SKM-1 treated with dmso at 0.1 percent for 144 hours (cell line): Measurements from ENCODE around the gene KLHL8.
A peak's percentile ranks its signal among the peaks of the same experiment; 100 is the strongest.
"Not testable (repeated sequence)": the region's sequence is repeated elsewhere in the genome, so short reads cannot be mapped to it uniquely, and the experiment has no call there.

ENCODE experiments used
- DNase-seq: peaks from one replicate; lab custom pipeline; 2025; ENCODE audit not compliant: unreplicated experiment; lab: John Stamatoyannopoulos, UW

KLHL8 gene

GRCh38 chr4:87228262-87228860 lies 7.9 kb upstream of the KLHL8 start:
- DNase-seq = no peak

GRCh38 chr4:87227751-87228151 lies 7.3 kb upstream of the KLHL8 start:
- DNase-seq = no peak

GRCh38 chr4:87225936-87226335 lies 5.5 kb upstream of the KLHL8 start:
- DNase-seq = no peak

- DNase-seq = no peak
Measured at GRCh38 chr4:87224141-87224923, 3.9 kb upstream of the KLHL8 start.

GRCh38 chr4:87219632-87220093 lies 755 bp downstream of the KLHL8 start:
- DNase-seq = peak; percentile 43

- not testable (repeated sequence) for DNase-seq
Measured at GRCh38 chr4:87217235-87217763, 3.1 kb downstream of the KLHL8 start.

GRCh38 chr4:87216469-87216868 lies 3.9 kb downstream of the KLHL8 start:
- no peak for DNase-seq

GRCh38 chr4:87213421-87214075 lies 6.9 kb downstream of the KLHL8 start:
- no peak for DNase-seq

GRCh38 chr4:87211249-87211952 lies 9.0 kb downstream of the KLHL8 start:
- DNase-seq = no peak

GRCh38 chr4:87209696-87210095 lies 10.7 kb downstream of the KLHL8 start:
- DNase-seq = peak; percentile 81

- peak; percentile 42 for DNase-seq
Measured at GRCh38 chr4:87209182-87209581, 11.2 kb downstream of the KLHL8 start.

GRCh38 chr4:87204559-87204958 lies 15.9 kb downstream of the KLHL8 start:
- no peak for DNase-seq

GRCh38 chr4:87196927-87197326 lies 23.5 kb downstream of the KLHL8 start:
- no peak for DNase-seq

GRCh38 chr4:87196146-87196545 lies 24.3 kb downstream of the KLHL8 start:
- no peak for DNase-seq

GRCh38 chr4:87193958-87194675 lies 26.3 kb downstream of the KLHL8 start:
- no peak for DNase-seq

GRCh38 chr4:87192145-87192919 lies 28.1 kb downstream of the KLHL8 start:
- no peak for DNase-seq

- no peak for DNase-seq
Measured at GRCh38 chr4:87188932-87189331, 31.5 kb downstream of the KLHL8 start.

GRCh38 chr4:87188048-87188447 lies 32.4 kb downstream of the KLHL8 start:
- DNase-seq = no peak

- no peak for DNase-seq
Measured at GRCh38 chr4:87185146-87185870, 35.1 kb downstream of the KLHL8 start.
